ENCODE measurements around the gene P2RX4. TPM values are rescaled to one million over a fixed set of nuclear protein-coding genes. Genes with fewer than 3 reads are reported as not detected.
A peak's percentile ranks its signal among the peaks of the same experiment; 100 is the strongest.

The P2RX4 gene
- total RNA-seq, 1 experiment from 2014 or later: 40.4 TPM

DNA sequence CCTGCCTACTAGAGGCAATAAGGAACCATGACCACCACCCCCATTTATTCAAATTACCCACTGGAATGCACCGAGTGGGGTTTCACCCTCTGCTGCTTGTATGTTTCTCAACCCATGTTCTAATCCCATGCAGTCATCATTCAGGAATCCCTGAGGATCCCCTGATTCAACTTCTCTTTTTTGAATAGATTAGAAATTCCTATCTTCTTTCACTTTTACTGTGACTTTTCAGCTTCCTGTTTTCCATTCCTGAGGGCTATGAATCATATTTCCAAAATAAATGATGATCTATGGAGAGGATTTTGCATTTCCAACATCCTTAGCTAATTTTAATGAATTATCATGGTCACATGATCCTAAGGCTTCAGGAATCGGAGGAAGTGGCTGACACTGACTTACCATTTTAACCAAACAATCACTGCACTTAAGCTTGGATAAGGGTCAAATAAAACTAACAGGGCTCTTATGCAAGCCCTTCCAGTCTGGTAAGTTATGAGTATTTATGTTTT lies 19.4 kb upstream of the P2RX4 start:
- CTCF ChIA-PET: no interaction called here
- DNase-seq: peak in 1 of 2 experiments; percentile 22
- no peaks in the 10 kb centered on the region for H3K27me3 Mint-ChIP-seq (ENCODE audit: insufficient read depth, unreplicated experiment)

DNA sequence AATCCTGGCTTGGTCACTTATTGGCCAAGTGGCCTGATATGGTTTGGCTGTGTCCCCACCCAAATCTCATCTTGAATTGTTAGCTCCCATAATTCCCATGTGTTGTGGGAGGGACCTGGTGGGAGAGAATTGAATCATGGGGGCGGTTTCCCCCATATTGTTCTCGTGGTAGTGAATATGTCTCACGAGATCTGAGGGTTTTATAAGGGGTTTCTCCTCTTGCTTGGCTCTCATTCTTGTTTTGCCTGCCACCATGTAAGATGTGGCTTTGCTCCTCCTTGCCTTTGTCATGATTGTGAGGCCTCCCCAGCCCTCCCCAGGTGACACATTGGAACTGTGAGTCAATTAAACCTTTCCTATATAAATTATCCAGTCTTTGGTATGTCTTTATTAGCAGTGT lies 18.8 kb upstream of the P2RX4 start:
- H3K9me3 Mint-ChIP-seq (ENCODE audit: unreplicated experiment): no peaks in the 10 kb centered on the region
- H3K4me3 Mint-ChIP-seq (ENCODE audit: unreplicated experiment): no peak overlapping the region
- no peak for DNase-seq
- H3K36me3 Mint-ChIP-seq (ENCODE audit: insufficient read depth, unreplicated experiment): no peaks in the 10 kb centered on the region
- no peaks in the 10 kb centered on the region for H3K9me3 ChIP-seq
- TF ChIP-seq, protein P1, sequence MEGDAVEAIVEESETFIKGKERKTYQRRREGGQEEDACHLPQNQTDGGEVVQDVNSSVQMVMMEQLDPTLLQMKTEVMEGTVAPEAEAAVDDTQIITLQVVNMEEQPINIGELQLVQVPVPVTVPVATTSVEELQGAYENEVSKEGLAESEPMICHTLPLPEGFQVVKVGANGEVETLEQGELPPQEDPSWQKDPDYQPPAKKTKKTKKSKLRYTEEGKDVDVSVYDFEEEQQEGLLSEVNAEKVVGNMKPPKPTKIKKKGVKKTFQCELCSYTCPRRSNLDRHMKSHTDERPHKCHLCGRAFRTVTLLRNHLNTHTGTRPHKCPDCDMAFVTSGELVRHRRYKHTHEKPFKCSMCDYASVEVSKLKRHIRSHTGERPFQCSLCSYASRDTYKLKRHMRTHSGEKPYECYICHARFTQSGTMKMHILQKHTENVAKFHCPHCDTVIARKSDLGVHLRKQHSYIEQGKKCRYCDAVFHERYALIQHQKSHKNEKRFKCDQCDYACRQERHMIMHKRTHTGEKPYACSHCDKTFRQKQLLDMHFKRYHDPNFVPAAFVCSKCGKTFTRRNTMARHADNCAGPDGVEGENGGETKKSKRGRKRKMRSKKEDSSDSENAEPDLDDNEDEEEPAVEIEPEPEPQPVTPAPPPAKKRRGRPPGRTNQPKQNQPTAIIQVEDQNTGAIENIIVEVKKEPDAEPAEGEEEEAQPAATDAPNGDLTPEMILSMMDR (IDR thresholded peaks at IDR 0.05; ENCODE audit: insufficient read depth in 1 of 2, low read depth in 1 of 2, low read length in 1 of 2, severe bottlenecking in 1 of 2, unreplicated experiment in 1 of 2): no peak
- H3K27me3 ChIP-seq (replicated peaks; ENCODE audit: control insufficient read depth, insufficient read depth, low read length): no peaks in the 10 kb centered on the region
- H3K4me3 ChIP-seq (ENCODE audit: low read depth, low read length): no peak overlapping the region
- no peaks in the 10 kb centered on the region for H3K27me3 Mint-ChIP-seq (ENCODE audit: insufficient read depth, unreplicated experiment)
- POLR2A ChIA-PET: no interaction called here
- no peaks in the 10 kb centered on the region for H3K36me3 ChIP-seq (ENCODE audit: control insufficient read depth, insufficient read depth, low read length)
- no peaks in the 10 kb centered on the region for H3K4me1 Mint-ChIP-seq (ENCODE audit: low read depth, unreplicated experiment)
- H3K27ac Mint-ChIP-seq (ENCODE audit: unreplicated experiment): no peak overlapping the region
- CTCF ChIA-PET: no interaction called here
- intact Hi-C loops (cut with micrococcal nuclease; ENCODE audit: unreplicated experiment): no loop called here
- no TSS peak for BruUV-seq (replicated peaks)
- no peaks in the 10 kb centered on the region; the same call in 1 of the 2 replicates for H3K4me1 ChIP-seq

More for the DNA sequence above, 19.4 kb upstream of the P2RX4 start:
- H3K4me3 Mint-ChIP-seq (ENCODE audit: unreplicated experiment): no peak overlapping the region
- H3K4me1 ChIP-seq: no peaks in the 10 kb centered on the region; the same call in 1 of the 2 replicates
- H3K4me3 ChIP-seq (ENCODE audit: low read depth, low read length): no peak overlapping the region
- no peaks in the 10 kb centered on the region for H3K4me1 Mint-ChIP-seq (ENCODE audit: low read depth, unreplicated experiment)
- BruUV-seq (replicated peaks): no TSS peak
- H3K36me3 Mint-ChIP-seq (ENCODE audit: insufficient read depth, unreplicated experiment): no peaks in the 10 kb centered on the region
- TF ChIP-seq, protein P1 (IDR thresholded peaks at IDR 0.05; ENCODE audit: insufficient read depth in 1 of 2, low read depth in 1 of 2, low read length in 1 of 2, severe bottlenecking in 1 of 2, unreplicated experiment in 1 of 2): no peak
- intact Hi-C loops (cut with micrococcal nuclease; ENCODE audit: unreplicated experiment): no loop called here
- POLR2A ChIA-PET: interaction anchor here (0.5 kb wide), 1 partner anchor 1336 kb away, joined by 8 read pairs; the partner anchor contains the start of genes KNTC1 and RSRC2
- H3K27me3 ChIP-seq (replicated peaks; ENCODE audit: control insufficient read depth, insufficient read depth, low read length): no peaks in the 10 kb centered on the region
- H3K9me3 Mint-ChIP-seq (ENCODE audit: unreplicated experiment): no peaks in the 10 kb centered on the region
- H3K36me3 ChIP-seq (ENCODE audit: control insufficient read depth, insufficient read depth, low read length): no peaks in the 10 kb centered on the region
- H3K9me3 ChIP-seq: no peaks in the 10 kb centered on the region
- H3K27ac Mint-ChIP-seq (ENCODE audit: unreplicated experiment): no peak overlapping the region

DNA sequence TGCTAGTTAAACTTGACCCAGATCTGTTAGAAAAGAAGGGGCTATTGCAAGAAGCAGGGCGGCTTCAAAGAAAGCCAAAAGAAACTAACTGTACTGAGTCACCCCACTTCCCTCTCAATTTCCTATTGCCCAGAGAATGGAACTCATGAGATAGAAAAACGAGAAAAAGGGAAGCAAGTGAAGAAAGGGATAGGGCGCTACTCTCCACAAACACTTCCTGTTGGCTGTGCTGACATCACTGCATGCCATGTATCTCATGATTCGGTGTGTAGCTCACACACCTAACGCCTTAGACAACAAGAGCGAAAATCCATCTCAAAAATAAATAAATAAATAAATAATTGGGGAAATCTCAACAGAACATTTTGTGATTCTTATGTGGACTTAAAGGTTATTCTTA lies 13.0 kb upstream of the P2RX4 start:
- POLR2A ChIA-PET: no interaction called here
- intact Hi-C loops (cut with micrococcal nuclease; ENCODE audit: unreplicated experiment): no loop called here
- Mint-ChIP-seq H3K9me3 (ENCODE audit: unreplicated experiment) (no peaks in the 10 kb centered on the region), H3K4me3 (ENCODE audit: unreplicated experiment) (no peak overlapping the region), H3K36me3 (ENCODE audit: insufficient read depth, unreplicated experiment) (no peaks in the 10 kb centered on the region), H3K27ac (ENCODE audit: unreplicated experiment) (no peak overlapping the region), H3K27me3 (ENCODE audit: insufficient read depth, unreplicated experiment) (no peaks in the 10 kb centered on the region), H3K4me1 (ENCODE audit: low read depth, unreplicated experiment) (no peaks in the 10 kb centered on the region)
- Histone ChIP-seq H3K4me1 (no peaks in the 10 kb centered on the region), H3K9me3 (no peaks in the 10 kb centered on the region), H3K4me3 (ENCODE audit: low read depth, low read length) (no peak overlapping the region), H3K36me3 (ENCODE audit: control insufficient read depth, insufficient read depth, low read length) (no peaks in the 10 kb centered on the region), H3K27me3 (replicated peaks; ENCODE audit: control insufficient read depth, insufficient read depth, low read length) (no peaks in the 10 kb centered on the region)
- no TSS peak for BruUV-seq (replicated peaks)
- CTCF ChIA-PET: no interaction called here
- TF ChIP-seq, protein P1 (IDR thresholded peaks at IDR 0.05; ENCODE audit: insufficient read depth in 1 of 2, low read depth in 1 of 2, low read length in 1 of 2, severe bottlenecking in 1 of 2, unreplicated experiment in 1 of 2): no peak
- no peak for DNase-seq
